ENCODE results near the gene GDI1.

The GDI1 gene

GRCh38 chrX:154481911-154482601, 45.1 kb downstream of the GDI1 start:
- Histone ChIP-seq H3K27ac (ENCODE audit: extremely low read depth, low read depth, low read length) (no peak overlapping the region), H3K9me3 (ENCODE audit: control insufficient read depth, insufficient read depth, low read depth, low read length) (no peaks in the 10 kb centered on the region), H3K4me1 (ENCODE audit: control insufficient read depth, insufficient read depth, low read length) (no peaks in the 10 kb centered on the region; the same call in 1 of the 2 replicates), H3K4me3 (ENCODE audit: low read depth, low read length) (no peak overlapping the region), H3K36me3 (ENCODE audit: control insufficient read depth in 2 of 2, insufficient read depth in 1 of 2, low read length in 2 of 2) (peaks cover 0 to 23% of the 10 kb centered on the region in 2 experiments; a peak in 1 of 3 replicates)
- POLR2A ChIA-PET = interaction anchor here (1.1 to 2.1 kb wide), 2 partner anchors 8 to 99 kb away, joined by 3 to 8 read pairs; partner anchors contain the start of gene SLC10A3
- CTCF ChIA-PET = interaction anchor here (0.6 to 1.6 kb wide), 2 partner anchors 45 to 585 kb away, joined by 4 to 8 read pairs; no protein-coding TSS in a partner anchor
- TF ChIP-seq, protein P1, sequence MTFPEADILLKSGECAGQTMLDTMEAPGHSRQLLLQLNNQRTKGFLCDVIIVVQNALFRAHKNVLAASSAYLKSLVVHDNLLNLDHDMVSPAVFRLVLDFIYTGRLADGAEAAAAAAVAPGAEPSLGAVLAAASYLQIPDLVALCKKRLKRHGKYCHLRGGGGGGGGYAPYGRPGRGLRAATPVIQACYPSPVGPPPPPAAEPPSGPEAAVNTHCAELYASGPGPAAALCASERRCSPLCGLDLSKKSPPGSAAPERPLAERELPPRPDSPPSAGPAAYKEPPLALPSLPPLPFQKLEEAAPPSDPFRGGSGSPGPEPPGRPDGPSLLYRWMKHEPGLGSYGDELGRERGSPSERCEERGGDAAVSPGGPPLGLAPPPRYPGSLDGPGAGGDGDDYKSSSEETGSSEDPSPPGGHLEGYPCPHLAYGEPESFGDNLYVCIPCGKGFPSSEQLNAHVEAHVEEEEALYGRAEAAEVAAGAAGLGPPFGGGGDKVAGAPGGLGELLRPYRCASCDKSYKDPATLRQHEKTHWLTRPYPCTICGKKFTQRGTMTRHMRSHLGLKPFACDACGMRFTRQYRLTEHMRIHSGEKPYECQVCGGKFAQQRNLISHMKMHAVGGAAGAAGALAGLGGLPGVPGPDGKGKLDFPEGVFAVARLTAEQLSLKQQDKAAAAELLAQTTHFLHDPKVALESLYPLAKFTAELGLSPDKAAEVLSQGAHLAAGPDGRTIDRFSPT (tag by site-specific recombination; IDR thresholded peaks at IDR 0.05) = no peak
- TF ChIP-seq ZNF138 (tag by site-specific recombination; IDR thresholded peaks at IDR 0.05; ENCODE audit: borderline replicate concordance) (no peak), ZNF214 (tag by site-specific recombination; IDR thresholded peaks at IDR 0.05; ENCODE audit: borderline replicate concordance) (no peak), ZNF521 (tag by site-specific recombination; IDR thresholded peaks at IDR 0.05) (no peak), ZNF629 (tag by site-specific recombination; IDR thresholded peaks at IDR 0.05) (no peak)
- TF ChIP-seq, protein P2, sequence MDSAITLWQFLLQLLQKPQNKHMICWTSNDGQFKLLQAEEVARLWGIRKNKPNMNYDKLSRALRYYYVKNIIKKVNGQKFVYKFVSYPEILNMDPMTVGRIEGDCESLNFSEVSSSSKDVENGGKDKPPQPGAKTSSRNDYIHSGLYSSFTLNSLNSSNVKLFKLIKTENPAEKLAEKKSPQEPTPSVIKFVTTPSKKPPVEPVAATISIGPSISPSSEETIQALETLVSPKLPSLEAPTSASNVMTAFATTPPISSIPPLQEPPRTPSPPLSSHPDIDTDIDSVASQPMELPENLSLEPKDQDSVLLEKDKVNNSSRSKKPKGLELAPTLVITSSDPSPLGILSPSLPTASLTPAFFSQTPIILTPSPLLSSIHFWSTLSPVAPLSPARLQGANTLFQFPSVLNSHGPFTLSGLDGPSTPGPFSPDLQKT (IDR thresholded peaks at IDR 0.05; ENCODE audit: borderline replicate concordance, low read depth, low read length) = no peak

DNA sequence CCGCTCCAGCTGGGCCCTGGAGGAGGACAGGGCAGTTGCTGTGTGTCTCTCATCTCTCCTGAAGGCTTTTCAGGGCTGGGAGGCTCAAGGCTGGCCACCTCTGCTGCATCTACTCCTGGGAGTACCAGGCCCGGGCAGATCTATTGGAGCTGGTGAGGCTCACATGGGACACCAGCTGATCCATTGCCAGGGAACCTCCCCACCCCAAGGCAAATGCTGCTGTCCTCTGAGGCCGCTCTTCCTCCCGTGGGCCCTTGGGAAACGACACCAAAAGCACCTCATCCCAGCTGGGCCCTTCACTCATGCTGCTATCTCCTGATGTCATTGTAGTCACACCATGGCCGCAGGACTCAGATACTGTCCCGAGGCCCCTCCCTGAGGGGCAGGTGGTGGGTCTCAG, 45.8 kb downstream of the GDI1 start:
- H3K4me3 ChIP-seq (ENCODE audit: low read depth, low read length) = no peak overlapping the region
- H3K27ac ChIP-seq (ENCODE audit: extremely low read depth, low read depth, low read length) = no peak overlapping the region
- CTCF ChIA-PET = interaction anchor here (0.6 to 1.6 kb wide), 3 partner anchors 44 to 1117 kb away, joined by 3 to 8 read pairs (median 4); no protein-coding TSS in a partner anchor
- no peaks in the 10 kb centered on the region; the same call in 1 of the 2 replicates for H3K4me1 ChIP-seq (ENCODE audit: control insufficient read depth, insufficient read depth, low read length)
- POLR2A ChIA-PET = interaction anchor here (2.1 kb wide), 1 partner anchor 8 kb away, joined by 8 read pairs; the partner anchor contains the start of gene SLC10A3
- peaks cover 0 to 27% of the 10 kb centered on the region in 2 experiments; a peak in 1 of 3 replicates for H3K36me3 ChIP-seq (ENCODE audit: control insufficient read depth in 2 of 2, insufficient read depth in 1 of 2, low read length in 2 of 2)
- TF ChIP-seq ZNF341 (tag by site-specific recombination; IDR thresholded peaks at IDR 0.05; ENCODE audit: low read depth) = peak; percentile 81
- TF ChIP-seq ZNF280C (tag by site-specific recombination; IDR thresholded peaks at IDR 0.05) = no peak
- TF ChIP-seq, protein P3, sequence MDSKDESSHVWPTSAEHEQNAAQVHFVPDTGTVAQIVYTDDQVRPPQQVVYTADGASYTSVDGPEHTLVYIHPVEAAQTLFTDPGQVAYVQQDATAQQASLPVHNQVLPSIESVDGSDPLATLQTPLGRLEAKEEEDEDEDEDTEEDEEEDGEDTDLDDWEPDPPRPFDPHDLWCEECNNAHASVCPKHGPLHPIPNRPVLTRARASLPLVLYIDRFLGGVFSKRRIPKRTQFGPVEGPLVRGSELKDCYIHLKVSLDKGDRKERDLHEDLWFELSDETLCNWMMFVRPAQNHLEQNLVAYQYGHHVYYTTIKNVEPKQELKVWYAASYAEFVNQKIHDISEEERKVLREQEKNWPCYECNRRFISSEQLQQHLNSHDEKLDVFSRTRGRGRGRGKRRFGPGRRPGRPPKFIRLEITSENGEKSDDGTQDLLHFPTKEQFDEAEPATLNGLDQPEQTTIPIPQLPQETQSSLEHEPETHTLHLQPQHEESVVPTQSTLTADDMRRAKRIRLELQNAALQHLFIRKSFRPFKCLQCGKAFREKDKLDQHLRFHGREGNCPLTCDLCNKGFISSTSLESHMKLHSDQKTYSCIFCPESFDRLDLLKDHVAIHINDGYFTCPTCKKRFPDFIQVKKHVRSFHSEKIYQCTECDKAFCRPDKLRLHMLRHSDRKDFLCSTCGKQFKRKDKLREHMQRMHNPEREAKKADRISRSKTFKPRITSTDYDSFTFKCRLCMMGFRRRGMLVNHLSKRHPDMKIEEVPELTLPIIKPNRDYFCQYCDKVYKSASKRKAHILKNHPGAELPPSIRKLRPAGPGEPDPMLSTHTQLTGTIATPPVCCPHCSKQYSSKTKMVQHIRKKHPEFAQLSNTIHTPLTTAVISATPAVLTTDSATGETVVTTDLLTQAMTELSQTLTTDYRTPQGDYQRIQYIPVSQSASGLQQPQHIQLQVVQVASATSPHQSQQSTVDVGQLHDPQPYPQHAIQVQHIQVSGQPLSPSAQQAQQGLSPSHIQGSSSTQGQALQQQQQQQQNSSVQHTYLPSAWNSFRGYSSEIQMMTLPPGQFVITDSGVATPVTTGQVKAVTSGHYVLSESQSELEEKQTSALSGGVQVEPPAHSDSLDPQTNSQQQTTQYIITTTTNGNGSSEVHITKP (tag by site-specific recombination; IDR thresholded peaks at IDR 0.05) = peak; percentile 67; the same call in 1 of the 2 replicates
- no peaks in the 10 kb centered on the region for H3K9me3 ChIP-seq (ENCODE audit: control insufficient read depth, insufficient read depth, low read depth, low read length)

All from HEK293 (cell line).